WTC11 (cell line): ENCODE data around the gene GTF3C1. TPM values are rescaled to one million over a fixed set of nuclear protein-coding genes. Genes with fewer than 3 reads are reported as not detected.
A peak's percentile ranks its signal among the peaks of the same experiment; 100 is the strongest.

ENCODE experiments used
- ATAC-seq: fragments of 200-7000 bp; cut with Tn5 transposase; 2 replicates; pipeline ENCODE4 v1.10.0; 2021; ENCODE audit warnings: mild to moderate bottlenecking, moderate library complexity
- CTCF ChIA-PET: fragments of 300-600 bp; sonication (Branson Sonifier 250); formaldehyde crosslinking; loops from one replicate; lab custom pipeline; 2021; ENCODE audit warnings: antibody characterized with exemption; lab: Charles Lee
- POLR2A ChIA-PET: fragments of 350-600 bp; sonication (Branson Sonifier 250); formaldehyde crosslinking; loops from one replicate; lab custom pipeline; 2021; ENCODE audit warnings: antibody characterized with exemption; lab: Charles Lee
- DNase-seq: peaks from one replicate; pipeline ENCODE4 v3.0.0; 2021; ENCODE audit warnings: low spot score
- H3K27ac Mint-ChIP-seq: 2 replicates; pipeline ENCODE4 v1.8.0; 2021; ENCODE audit warnings: mixed read lengths
- H3K27me3 Mint-ChIP-seq: 2 replicates; pipeline ENCODE4 v1.8.0; 2021; ENCODE audit warnings: low read depth, mild to moderate bottlenecking, moderate library complexity, mixed read lengths
- H3K36me3 Mint-ChIP-seq: 2 replicates; pipeline ENCODE4 v1.8.0; 2021; ENCODE audit warnings: mixed read lengths
- H3K4me1 Mint-ChIP-seq: 2 replicates; pipeline ENCODE4 v1.8.0; 2022; ENCODE audit warnings: mixed read lengths
- H3K4me3 Mint-ChIP-seq: 2 replicates; pipeline ENCODE4 v1.8.0; 2021; ENCODE audit warnings: mild to moderate bottlenecking, moderate library complexity, mixed read lengths
- H3K9me3 Mint-ChIP-seq: 2 replicates; pipeline ENCODE4 v1.8.0; 2021; ENCODE audit warnings: mixed read lengths
- ATF1 ChIP-seq: sonication (generic); formaldehyde crosslinking; IDR thresholded peaks from 2 replicates; pipeline ENCODE4 v1.8.1; 2023; ENCODE audit warnings: mild to moderate bottlenecking, moderate library complexity, missing genetic modification reagents
- CREM ChIP-seq: sonication (generic); formaldehyde crosslinking; IDR thresholded peaks from 2 replicates; pipeline ENCODE4 v1.8.1; 2022; ENCODE audit warnings: mild to moderate bottlenecking, missing genetic modification reagents, moderate library complexity
- ESRRA ChIP-seq: sonication (generic); formaldehyde crosslinking; IDR thresholded peaks from 2 replicates; pipeline ENCODE4 v1.8.1; 2022; ENCODE audit warnings: mild to moderate bottlenecking, missing genetic modification reagents, borderline replicate concordance
- HMGA2 ChIP-seq: fragments of 250-450 bp; sonication (Bioruptor Pico); IDR thresholded peaks from 2 replicates; pipeline ENCODE4 v1.4.0; 2021; ENCODE audit warnings: mild to moderate bottlenecking, moderate library complexity
- MXD4 ChIP-seq: fragments of 250-450 bp; sonication (Bioruptor Pico); IDR thresholded peaks from 2 replicates; pipeline ENCODE4 v1.8.0; 2021; ENCODE audit warnings: mild to moderate bottlenecking, moderate library complexity, borderline replicate concordance
- NFATC4 ChIP-seq: fragments of 250-450 bp; sonication (Bioruptor Pico); IDR thresholded peaks from 2 replicates; pipeline ENCODE4 v1.9.0; 2021; ENCODE audit warnings: mild to moderate bottlenecking
- NFE2L1 ChIP-seq: sonication (generic); formaldehyde crosslinking; IDR thresholded peaks from 2 replicates; pipeline ENCODE4 v1.8.1; 2023; ENCODE audit warnings: missing genetic modification reagents
- PRRX2 ChIP-seq: fragments of 250-450 bp; sonication (Bioruptor Pico); IDR thresholded peaks from 2 replicates; pipeline ENCODE4 v1.8.0; 2021; ENCODE audit warnings: mild to moderate bottlenecking
- RORB ChIP-seq: fragments of 250-450 bp; sonication (Bioruptor Pico); IDR thresholded peaks from 2 replicates; pipeline ENCODE4 v1.9.0; 2021; ENCODE audit warnings: mild to moderate bottlenecking
- SMAD4 ChIP-seq: sonication (generic); formaldehyde crosslinking; IDR thresholded peaks from 2 replicates; pipeline ENCODE4 v1.8.0; 2022; ENCODE audit warnings: mild to moderate bottlenecking, missing genetic modification reagents
- SOX15 ChIP-seq: fragments of 250-450 bp; sonication (Bioruptor Pico); IDR thresholded peaks from 2 replicates; pipeline ENCODE4 v1.9.0; 2021; ENCODE audit warnings: mild to moderate bottlenecking
- ZNF138 ChIP-seq: sonication (generic); formaldehyde crosslinking; conservative IDR thresholded peaks from 2 replicates; pipeline ENCODE4 v1.8.1; 2022; ENCODE audit warnings: mild to moderate bottlenecking, moderate library complexity, missing genetic modification reagents
- ZNF219 ChIP-seq: sonication (generic); formaldehyde crosslinking; IDR thresholded peaks from 2 replicates; pipeline ENCODE4 v1.8.0; 2023; ENCODE audit warnings: missing genetic modification reagents, mild to moderate bottlenecking, borderline replicate concordance
- ZNF263 ChIP-seq: sonication (generic); formaldehyde crosslinking; IDR thresholded peaks from 2 replicates; pipeline ENCODE4 v1.8.1; 2022; ENCODE audit warnings: low read depth, mild to moderate bottlenecking, moderate library complexity, missing genetic modification reagents
- total RNA-seq: library from RNA; stranded (reverse); gene quantifications from 3 replicates; pipeline ENCODE4 v1.2.3, GENCODE V29; 2021
- TF ChIP-seq, protein P1 (sequence below): sonication (generic); formaldehyde crosslinking; IDR thresholded peaks from 2 replicates; pipeline ENCODE4 v1.8.1; 2022; ENCODE audit warnings: low read depth, mild to moderate bottlenecking, moderate library complexity, missing genetic modification reagents, borderline replicate concordance
- TF ChIP-seq, protein P2 (sequence below): sonication (generic); formaldehyde crosslinking; IDR thresholded peaks from 2 replicates; pipeline ENCODE4 v1.8.1; 2023; ENCODE audit warnings: mild to moderate bottlenecking, moderate library complexity, missing genetic modification reagents
- TF ChIP-seq, protein P3 (sequence below): sonication (generic); formaldehyde crosslinking; IDR thresholded peaks from 2 replicates; pipeline ENCODE4 v1.8.1; 2023; ENCODE audit warnings: mild to moderate bottlenecking, missing genetic modification reagents, borderline replicate concordance
- TF ChIP-seq, protein P4 (sequence below): fragments of 250-450 bp; sonication (Bioruptor Pico); IDR thresholded peaks from 2 replicates; pipeline ENCODE4 v1.9.0; 2021; ENCODE audit warnings: mild to moderate bottlenecking
- TF ChIP-seq, protein P5 (sequence below): sonication (generic); formaldehyde crosslinking; IDR thresholded peaks from 2 replicates; pipeline ENCODE4 v1.8.1; 2023; ENCODE audit warnings: mild to moderate bottlenecking, missing genetic modification reagents, moderate library complexity
- TF ChIP-seq, protein P6 (sequence below): sonication (generic); formaldehyde crosslinking; IDR thresholded peaks from 2 replicates; pipeline ENCODE4 v1.8.1; 2022; ENCODE audit warnings: mild to moderate bottlenecking, moderate library complexity, missing genetic modification reagents
- TF ChIP-seq, protein P7 (sequence below): sonication (generic); formaldehyde crosslinking; IDR thresholded peaks from 2 replicates; pipeline ENCODE4 v1.8.0; 2022; ENCODE audit warnings: mild to moderate bottlenecking, missing genetic modification reagents
- TF ChIP-seq, protein P8 (sequence below): fragments of 250-450 bp; sonication (Bioruptor Pico); IDR thresholded peaks from 2 replicates; pipeline ENCODE4 v2.1.2; 2022; ENCODE audit warnings: mild to moderate bottlenecking, moderate library complexity

The GTF3C1 gene
- total RNA-seq, 1 experiment from 2014 or later = 146 TPM

DNA sequence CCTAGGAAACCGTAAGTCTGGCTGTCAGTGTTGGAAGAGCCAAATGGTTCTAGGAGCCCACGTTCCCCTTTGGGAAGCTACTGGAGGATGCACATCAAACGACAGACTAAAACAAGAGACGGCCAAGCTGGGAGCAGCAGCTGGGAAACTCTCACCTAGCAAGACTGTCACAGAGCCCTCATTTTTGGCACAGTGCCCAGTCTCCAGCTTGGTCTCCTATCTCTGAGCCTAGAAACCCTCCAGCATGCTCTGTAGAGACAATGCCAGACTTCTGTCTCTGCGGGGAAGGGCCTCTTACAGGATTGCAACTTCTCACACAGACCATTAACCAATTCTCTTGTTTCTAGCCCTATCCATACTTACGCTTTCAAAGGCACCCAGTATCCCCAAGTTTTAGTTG, 23.5 kb downstream of the GTF3C1 start:
- no peaks in the 10 kb centered on the region for H3K27me3 Mint-ChIP-seq
- no peak for DNase-seq

DNA sequence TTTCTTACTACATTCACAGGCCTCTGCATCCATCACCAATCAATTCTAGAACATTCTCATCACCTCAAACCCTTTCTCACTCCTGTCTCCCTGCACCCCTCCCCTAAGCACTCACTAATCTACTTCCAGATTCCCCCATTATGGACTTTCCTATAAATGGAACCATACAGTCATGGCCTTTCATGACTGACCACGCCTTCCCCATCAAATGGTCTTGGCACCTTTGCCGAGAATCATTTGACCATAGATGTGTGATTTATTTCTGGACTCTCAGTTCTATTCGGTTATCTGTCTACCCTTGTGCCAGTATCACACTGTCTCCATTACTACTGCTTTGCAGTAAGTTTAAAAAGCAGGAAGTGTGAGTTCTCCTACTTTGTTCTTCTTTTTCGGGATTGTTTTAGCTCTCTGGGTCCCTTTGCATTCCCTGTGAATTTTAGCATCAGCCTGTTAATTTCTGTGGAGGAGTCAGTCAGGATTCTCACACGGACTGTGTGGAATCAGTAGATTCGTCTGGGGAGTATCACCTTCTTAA, 27.5 kb downstream of the GTF3C1 start:
- peaks cover 61% of the 10 kb centered on the region for H3K36me3 Mint-ChIP-seq
- TF ChIP-seq, protein P1, sequence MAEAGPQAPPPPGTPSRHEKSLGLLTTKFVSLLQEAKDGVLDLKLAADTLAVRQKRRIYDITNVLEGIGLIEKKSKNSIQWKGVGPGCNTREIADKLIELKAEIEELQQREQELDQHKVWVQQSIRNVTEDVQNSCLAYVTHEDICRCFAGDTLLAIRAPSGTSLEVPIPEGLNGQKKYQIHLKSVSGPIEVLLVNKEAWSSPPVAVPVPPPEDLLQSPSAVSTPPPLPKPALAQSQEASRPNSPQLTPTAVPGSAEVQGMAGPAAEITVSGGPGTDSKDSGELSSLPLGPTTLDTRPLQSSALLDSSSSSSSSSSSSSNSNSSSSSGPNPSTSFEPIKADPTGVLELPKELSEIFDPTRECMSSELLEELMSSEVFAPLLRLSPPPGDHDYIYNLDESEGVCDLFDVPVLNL (CRISPR knock-in tag) = no peak
- TF ChIP-seq ZNF138 (CRISPR knock-in tag) (no peak), NFE2L1 (no peak), SMAD4 (CRISPR knock-in tag) (no peak), NFATC4 (CRISPR knock-in tag) (no peak), ESRRA (no peak), ATF1 (CRISPR knock-in tag) (no peak)
- TF ChIP-seq, protein P2, sequence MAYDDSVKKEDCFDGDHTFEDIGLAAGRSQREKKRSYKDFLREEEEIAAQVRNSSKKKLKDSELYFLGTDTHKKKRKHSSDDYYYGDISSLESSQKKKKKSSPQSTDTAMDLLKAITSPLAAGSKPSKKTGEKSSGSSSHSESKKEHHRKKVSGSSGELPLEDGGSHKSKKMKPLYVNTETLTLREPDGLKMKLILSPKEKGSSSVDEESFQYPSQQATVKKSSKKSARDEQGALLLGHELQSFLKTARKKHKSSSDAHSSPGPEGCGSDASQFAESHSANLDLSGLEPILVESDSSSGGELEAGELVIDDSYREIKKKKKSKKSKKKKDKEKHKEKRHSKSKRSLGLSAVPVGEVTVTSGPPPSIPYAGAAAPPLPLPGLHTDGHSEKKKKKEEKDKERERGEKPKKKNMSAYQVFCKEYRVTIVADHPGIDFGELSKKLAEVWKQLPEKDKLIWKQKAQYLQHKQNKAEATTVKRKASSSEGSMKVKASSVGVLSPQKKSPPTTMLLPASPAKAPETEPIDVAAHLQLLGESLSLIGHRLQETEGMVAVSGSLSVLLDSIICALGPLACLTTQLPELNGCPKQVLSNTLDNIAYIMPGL = no peak
- TF ChIP-seq, protein P3, sequence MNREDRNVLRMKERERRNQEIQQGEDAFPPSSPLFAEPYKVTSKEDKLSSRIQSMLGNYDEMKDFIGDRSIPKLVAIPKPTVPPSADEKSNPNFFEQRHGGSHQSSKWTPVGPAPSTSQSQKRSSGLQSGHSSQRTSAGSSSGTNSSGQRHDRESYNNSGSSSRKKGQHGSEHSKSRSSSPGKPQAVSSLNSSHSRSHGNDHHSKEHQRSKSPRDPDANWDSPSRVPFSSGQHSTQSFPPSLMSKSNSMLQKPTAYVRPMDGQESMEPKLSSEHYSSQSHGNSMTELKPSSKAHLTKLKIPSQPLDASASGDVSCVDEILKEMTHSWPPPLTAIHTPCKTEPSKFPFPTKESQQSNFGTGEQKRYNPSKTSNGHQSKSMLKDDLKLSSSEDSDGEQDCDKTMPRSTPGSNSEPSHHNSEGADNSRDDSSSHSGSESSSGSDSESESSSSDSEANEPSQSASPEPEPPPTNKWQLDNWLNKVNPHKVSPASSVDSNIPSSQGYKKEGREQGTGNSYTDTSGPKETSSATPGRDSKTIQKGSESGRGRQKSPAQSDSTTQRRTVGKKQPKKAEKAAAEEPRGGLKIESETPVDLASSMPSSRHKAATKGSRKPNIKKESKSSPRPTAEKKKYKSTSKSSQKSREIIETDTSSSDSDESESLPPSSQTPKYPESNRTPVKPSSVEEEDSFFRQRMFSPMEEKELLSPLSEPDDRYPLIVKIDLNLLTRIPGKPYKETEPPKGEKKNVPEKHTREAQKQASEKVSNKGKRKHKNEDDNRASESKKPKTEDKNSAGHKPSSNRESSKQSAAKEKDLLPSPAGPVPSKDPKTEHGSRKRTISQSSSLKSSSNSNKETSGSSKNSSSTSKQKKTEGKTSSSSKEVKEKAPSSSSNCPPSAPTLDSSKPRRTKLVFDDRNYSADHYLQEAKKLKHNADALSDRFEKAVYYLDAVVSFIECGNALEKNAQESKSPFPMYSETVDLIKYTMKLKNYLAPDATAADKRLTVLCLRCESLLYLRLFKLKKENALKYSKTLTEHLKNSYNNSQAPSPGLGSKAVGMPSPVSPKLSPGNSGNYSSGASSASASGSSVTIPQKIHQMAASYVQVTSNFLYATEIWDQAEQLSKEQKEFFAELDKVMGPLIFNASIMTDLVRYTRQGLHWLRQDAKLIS = no peak
- TF ChIP-seq, protein P4, sequence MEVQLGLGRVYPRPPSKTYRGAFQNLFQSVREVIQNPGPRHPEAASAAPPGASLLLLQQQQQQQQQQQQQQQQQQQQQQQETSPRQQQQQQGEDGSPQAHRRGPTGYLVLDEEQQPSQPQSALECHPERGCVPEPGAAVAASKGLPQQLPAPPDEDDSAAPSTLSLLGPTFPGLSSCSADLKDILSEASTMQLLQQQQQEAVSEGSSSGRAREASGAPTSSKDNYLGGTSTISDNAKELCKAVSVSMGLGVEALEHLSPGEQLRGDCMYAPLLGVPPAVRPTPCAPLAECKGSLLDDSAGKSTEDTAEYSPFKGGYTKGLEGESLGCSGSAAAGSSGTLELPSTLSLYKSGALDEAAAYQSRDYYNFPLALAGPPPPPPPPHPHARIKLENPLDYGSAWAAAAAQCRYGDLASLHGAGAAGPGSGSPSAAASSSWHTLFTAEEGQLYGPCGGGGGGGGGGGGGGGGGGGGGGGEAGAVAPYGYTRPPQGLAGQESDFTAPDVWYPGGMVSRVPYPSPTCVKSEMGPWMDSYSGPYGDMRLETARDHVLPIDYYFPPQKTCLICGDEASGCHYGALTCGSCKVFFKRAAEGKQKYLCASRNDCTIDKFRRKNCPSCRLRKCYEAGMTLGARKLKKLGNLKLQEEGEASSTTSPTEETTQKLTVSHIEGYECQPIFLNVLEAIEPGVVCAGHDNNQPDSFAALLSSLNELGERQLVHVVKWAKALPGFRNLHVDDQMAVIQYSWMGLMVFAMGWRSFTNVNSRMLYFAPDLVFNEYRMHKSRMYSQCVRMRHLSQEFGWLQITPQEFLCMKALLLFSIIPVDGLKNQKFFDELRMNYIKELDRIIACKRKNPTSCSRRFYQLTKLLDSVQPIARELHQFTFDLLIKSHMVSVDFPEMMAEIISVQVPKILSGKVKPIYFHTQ (CRISPR knock-in tag) = no peak
- TF ChIP-seq, protein P5, sequence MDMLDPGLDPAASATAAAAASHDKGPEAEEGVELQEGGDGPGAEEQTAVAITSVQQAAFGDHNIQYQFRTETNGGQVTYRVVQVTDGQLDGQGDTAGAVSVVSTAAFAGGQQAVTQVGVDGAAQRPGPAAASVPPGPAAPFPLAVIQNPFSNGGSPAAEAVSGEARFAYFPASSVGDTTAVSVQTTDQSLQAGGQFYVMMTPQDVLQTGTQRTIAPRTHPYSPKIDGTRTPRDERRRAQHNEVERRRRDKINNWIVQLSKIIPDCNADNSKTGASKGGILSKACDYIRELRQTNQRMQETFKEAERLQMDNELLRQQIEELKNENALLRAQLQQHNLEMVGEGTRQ (CRISPR knock-in tag) = no peak
- TF ChIP-seq, protein P6, sequence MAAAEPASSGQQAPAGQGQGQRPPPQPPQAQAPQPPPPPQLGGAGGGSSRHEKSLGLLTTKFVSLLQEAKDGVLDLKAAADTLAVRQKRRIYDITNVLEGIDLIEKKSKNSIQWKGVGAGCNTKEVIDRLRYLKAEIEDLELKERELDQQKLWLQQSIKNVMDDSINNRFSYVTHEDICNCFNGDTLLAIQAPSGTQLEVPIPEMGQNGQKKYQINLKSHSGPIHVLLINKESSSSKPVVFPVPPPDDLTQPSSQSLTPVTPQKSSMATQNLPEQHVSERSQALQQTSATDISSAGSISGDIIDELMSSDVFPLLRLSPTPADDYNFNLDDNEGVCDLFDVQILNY (CRISPR knock-in tag) = no peak

More for the DNA sequence above, 23.5 kb downstream of the GTF3C1 start:
- POLR2A ChIA-PET = no interaction called here
- no peak for TF ChIP-seq CREM (CRISPR knock-in tag)
- no peak for TF ChIP-seq SOX15 (CRISPR knock-in tag)
- no peak for TF ChIP-seq ZNF263 (CRISPR knock-in tag)
- no peak for TF ChIP-seq PRRX2 (CRISPR knock-in tag)
- TF ChIP-seq HMGA2 (CRISPR knock-in tag) = no peak
- TF ChIP-seq, protein P6 (CRISPR knock-in tag) = no peak
- no peak for TF ChIP-seq MXD4
- no peak for TF ChIP-seq RORB (CRISPR knock-in tag)
- no peak for TF ChIP-seq ZNF219 (CRISPR knock-in tag)
- TF ChIP-seq ZNF138 (CRISPR knock-in tag) = no peak
- TF ChIP-seq, protein P7, sequence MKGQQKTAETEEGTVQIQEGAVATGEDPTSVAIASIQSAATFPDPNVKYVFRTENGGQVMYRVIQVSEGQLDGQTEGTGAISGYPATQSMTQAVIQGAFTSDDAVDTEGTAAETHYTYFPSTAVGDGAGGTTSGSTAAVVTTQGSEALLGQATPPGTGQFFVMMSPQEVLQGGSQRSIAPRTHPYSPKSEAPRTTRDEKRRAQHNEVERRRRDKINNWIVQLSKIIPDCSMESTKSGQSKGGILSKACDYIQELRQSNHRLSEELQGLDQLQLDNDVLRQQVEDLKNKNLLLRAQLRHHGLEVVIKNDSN = no peak
- TF ChIP-seq SMAD4 (CRISPR knock-in tag) = no peak
- TF ChIP-seq, protein P8, sequence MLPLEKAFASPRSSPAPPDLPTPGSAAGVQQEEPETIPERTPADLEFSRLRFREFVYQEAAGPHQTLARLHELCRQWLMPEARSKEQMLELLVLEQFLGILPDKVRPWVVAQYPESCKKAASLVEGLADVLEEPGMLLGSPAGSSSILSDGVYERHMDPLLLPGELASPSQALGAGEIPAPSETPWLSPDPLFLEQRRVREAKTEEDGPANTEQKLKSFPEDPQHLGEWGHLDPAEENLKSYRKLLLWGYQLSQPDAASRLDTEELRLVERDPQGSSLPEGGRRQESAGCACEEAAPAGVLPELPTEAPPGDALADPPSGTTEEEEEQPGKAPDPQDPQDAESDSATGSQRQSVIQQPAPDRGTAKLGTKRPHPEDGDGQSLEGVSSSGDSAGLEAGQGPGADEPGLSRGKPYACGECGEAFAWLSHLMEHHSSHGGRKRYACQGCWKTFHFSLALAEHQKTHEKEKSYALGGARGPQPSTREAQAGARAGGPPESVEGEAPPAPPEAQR (CRISPR knock-in tag) = no peak
- CTCF ChIA-PET = interaction anchor here (1.8 kb wide), 1 partner anchor 10 kb away, joined by 10 read pairs; no protein-coding TSS in a partner anchor
- Mint-ChIP-seq H3K4me3 (no peak overlapping the region), H3K27ac (no peak overlapping the region), H3K4me1 (peaks cover 3% of the 10 kb centered on the region; the same call in 1 of the 2 replicates), H3K9me3 (peaks cover 10% of the 10 kb centered on the region), H3K36me3 (peaks cover 79% of the 10 kb centered on the region)
- ATAC-seq = no peak

More for the DNA sequence above, 27.5 kb downstream of the GTF3C1 start:
- ChIA-PET POLR2A (no interaction called here), CTCF (no interaction called here)
- ATAC-seq (no peak), DNase-seq (no peak)
- Mint-ChIP-seq H3K27ac (0 out of 2 replicates have a peak overlapping the region, but pooled peaks have one; percentile 14), H3K4me3 (no peak overlapping the region), H3K27me3 (no peaks in the 10 kb centered on the region), H3K4me1 (peaks cover 3% of the 10 kb centered on the region; the same call in 1 of the 2 replicates), H3K9me3 (peaks cover 10% of the 10 kb centered on the region)
